ENCODE results near the gene DUSP9.
"Not testable (repeated sequence)": the region's sequence is repeated elsewhere in the genome, so short reads cannot be mapped to it uniquely, and the experiment has no call there.

Gene DUSP9

GRCh38 chrX:153693216-153694086, 46.4 kb downstream of the DUSP9 start:
- TF ChIP-seq TCF4 (CRISPR knock-in tag; IDR thresholded peaks at IDR 0.05; ENCODE audit: borderline replicate concordance) (no peak), SNAI2 (CRISPR knock-in tag; IDR thresholded peaks at IDR 0.05) (no peak), BACH2 (CRISPR knock-in tag; IDR thresholded peaks at IDR 0.05; ENCODE audit: borderline replicate concordance) (no peak), RARB (CRISPR knock-in tag; IDR thresholded peaks at IDR 0.05) (no peak), ZNF565 (CRISPR knock-in tag; conservative IDR thresholded peaks at IDR 0.05; ENCODE audit: low read depth) (no peak), GLIS3 (CRISPR knock-in tag; IDR thresholded peaks at IDR 0.05) (no peak), OSR1 (CRISPR knock-in tag; IDR thresholded peaks at IDR 0.05) (no peak), ESRRG (CRISPR knock-in tag; IDR thresholded peaks at IDR 0.05) (no peak), ZFP30 (CRISPR knock-in tag; IDR thresholded peaks at IDR 0.05) (no peak), ZNF70 (CRISPR knock-in tag; IDR thresholded peaks at IDR 0.05) (no peak), ISL1 (CRISPR knock-in tag; IDR thresholded peaks at IDR 0.05) (no peak), TOX (CRISPR knock-in tag; IDR thresholded peaks at IDR 0.05; ENCODE audit: borderline replicate concordance) (no peak), ZNF8 (CRISPR knock-in tag; IDR thresholded peaks at IDR 0.05) (no peak), ARNTL (CRISPR knock-in tag; IDR thresholded peaks at IDR 0.05; ENCODE audit: borderline replicate concordance, low read depth) (no peak), PPARA (CRISPR knock-in tag; IDR thresholded peaks at IDR 0.05; ENCODE audit: borderline replicate concordance) (no peak)
- TF ChIP-seq, protein P1, sequence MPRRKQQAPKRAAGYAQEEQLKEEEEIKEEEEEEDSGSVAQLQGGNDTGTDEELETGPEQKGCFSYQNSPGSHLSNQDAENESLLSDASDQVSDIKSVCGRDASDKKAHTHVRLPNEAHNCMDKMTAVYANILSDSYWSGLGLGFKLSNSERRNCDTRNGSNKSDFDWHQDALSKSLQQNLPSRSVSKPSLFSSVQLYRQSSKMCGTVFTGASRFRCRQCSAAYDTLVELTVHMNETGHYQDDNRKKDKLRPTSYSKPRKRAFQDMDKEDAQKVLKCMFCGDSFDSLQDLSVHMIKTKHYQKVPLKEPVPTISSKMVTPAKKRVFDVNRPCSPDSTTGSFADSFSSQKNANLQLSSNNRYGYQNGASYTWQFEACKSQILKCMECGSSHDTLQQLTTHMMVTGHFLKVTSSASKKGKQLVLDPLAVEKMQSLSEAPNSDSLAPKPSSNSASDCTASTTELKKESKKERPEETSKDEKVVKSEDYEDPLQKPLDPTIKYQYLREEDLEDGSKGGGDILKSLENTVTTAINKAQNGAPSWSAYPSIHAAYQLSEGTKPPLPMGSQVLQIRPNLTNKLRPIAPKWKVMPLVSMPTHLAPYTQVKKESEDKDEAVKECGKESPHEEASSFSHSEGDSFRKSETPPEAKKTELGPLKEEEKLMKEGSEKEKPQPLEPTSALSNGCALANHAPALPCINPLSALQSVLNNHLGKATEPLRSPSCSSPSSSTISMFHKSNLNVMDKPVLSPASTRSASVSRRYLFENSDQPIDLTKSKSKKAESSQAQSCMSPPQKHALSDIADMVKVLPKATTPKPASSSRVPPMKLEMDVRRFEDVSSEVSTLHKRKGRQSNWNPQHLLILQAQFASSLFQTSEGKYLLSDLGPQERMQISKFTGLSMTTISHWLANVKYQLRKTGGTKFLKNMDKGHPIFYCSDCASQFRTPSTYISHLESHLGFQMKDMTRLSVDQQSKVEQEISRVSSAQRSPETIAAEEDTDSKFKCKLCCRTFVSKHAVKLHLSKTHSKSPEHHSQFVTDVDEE (CRISPR knock-in tag; IDR thresholded peaks at IDR 0.05), result no peak
- TF ChIP-seq, protein P2, sequence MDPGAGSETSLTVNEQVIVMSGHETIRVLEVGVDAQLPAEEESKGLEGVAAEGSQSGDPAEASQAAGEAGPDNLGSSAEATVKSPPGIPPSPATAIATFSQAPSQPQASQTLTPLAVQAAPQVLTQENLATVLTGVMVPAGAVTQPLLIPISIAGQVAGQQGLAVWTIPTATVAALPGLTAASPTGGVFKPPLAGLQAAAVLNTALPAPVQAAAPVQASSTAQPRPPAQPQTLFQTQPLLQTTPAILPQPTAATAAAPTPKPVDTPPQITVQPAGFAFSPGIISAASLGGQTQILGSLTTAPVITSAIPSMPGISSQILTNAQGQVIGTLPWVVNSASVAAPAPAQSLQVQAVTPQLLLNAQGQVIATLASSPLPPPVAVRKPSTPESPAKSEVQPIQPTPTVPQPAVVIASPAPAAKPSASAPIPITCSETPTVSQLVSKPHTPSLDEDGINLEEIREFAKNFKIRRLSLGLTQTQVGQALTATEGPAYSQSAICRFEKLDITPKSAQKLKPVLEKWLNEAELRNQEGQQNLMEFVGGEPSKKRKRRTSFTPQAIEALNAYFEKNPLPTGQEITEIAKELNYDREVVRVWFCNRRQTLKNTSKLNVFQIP (CRISPR knock-in tag; IDR thresholded peaks at IDR 0.05; ENCODE audit: borderline replicate concordance, low read depth), result no peak
- TF ChIP-seq, protein P3, sequence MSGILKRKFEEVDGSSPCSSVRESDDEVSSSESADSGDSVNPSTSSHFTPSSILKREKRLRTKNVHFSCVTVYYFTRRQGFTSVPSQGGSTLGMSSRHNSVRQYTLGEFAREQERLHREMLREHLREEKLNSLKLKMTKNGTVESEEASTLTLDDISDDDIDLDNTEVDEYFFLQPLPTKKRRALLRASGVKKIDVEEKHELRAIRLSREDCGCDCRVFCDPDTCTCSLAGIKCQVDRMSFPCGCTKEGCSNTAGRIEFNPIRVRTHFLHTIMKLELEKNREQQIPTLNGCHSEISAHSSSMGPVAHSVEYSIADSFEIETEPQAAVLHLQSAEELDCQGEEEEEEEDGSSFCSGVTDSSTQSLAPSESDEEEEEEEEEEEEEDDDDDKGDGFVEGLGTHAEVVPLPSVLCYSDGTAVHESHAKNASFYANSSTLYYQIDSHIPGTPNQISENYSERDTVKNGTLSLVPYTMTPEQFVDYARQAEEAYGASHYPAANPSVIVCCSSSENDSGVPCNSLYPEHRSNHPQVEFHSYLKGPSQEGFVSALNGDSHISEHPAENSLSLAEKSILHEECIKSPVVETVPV (CRISPR knock-in tag; IDR thresholded peaks at IDR 0.05), result no peak
- ATAC-seq, result no peak

- ATAC-seq, result not testable (repeated sequence)
Observed at GRCh38 chrX:153694256-153694655, 47.3 kb downstream of the DUSP9 start.

- ATAC-seq, result no peak
- TF ChIP-seq TOX (CRISPR knock-in tag; IDR thresholded peaks at IDR 0.05; ENCODE audit: borderline replicate concordance) (no peak), BACH2 (CRISPR knock-in tag; IDR thresholded peaks at IDR 0.05; ENCODE audit: borderline replicate concordance) (no peak), ISL1 (CRISPR knock-in tag; IDR thresholded peaks at IDR 0.05) (no peak), ZFP3 (CRISPR knock-in tag; IDR thresholded peaks at IDR 0.05) (no peak), ZC3H10 (CRISPR knock-in tag; IDR thresholded peaks at IDR 0.05) (no peak), ZNF70 (CRISPR knock-in tag; IDR thresholded peaks at IDR 0.05) (no peak), ZFP30 (CRISPR knock-in tag; IDR thresholded peaks at IDR 0.05) (no peak), RARB (CRISPR knock-in tag; IDR thresholded peaks at IDR 0.05) (no peak), ZNF8 (CRISPR knock-in tag; IDR thresholded peaks at IDR 0.05) (no peak), SNAI2 (CRISPR knock-in tag; IDR thresholded peaks at IDR 0.05) (no peak), TCF4 (CRISPR knock-in tag; IDR thresholded peaks at IDR 0.05; ENCODE audit: borderline replicate concordance) (no peak), CSDC2 (CRISPR knock-in tag; IDR thresholded peaks at IDR 0.05) (no peak), OSR1 (CRISPR knock-in tag; IDR thresholded peaks at IDR 0.05) (no peak)
- TF ChIP-seq, protein P4, sequence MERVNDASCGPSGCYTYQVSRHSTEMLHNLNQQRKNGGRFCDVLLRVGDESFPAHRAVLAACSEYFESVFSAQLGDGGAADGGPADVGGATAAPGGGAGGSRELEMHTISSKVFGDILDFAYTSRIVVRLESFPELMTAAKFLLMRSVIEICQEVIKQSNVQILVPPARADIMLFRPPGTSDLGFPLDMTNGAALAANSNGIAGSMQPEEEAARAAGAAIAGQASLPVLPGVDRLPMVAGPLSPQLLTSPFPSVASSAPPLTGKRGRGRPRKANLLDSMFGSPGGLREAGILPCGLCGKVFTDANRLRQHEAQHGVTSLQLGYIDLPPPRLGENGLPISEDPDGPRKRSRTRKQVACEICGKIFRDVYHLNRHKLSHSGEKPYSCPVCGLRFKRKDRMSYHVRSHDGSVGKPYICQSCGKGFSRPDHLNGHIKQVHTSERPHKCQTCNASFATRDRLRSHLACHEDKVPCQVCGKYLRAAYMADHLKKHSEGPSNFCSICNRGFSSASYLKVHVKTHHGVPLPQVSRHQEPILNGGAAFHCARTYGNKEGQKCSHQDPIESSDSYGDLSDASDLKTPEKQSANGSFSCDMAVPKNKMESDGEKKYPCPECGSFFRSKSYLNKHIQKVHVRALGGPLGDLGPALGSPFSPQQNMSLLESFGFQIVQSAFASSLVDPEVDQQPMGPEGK (CRISPR knock-in tag; IDR thresholded peaks at IDR 0.05; ENCODE audit: borderline replicate concordance), result no peak
- TF ChIP-seq, protein P1 (CRISPR knock-in tag; IDR thresholded peaks at IDR 0.05), result no peak
- TF ChIP-seq, protein P2 (CRISPR knock-in tag; IDR thresholded peaks at IDR 0.05; ENCODE audit: borderline replicate concordance, low read depth), result no peak
Observed at GRCh38 chrX:153694687-153695270, 47.8 kb downstream of the DUSP9 start.

Measured in SK-N-SH treated with all-trans-retinoic acid at 6 μM for 48 hours (cell line).